Left ventricle myocardium superior (tissue), 1 donor: ENCODE results near the gene OSCP1. TPM values are rescaled to one million over a fixed set of nuclear protein-coding genes. Genes with fewer than 3 reads are reported as not detected.

Experiments used
- total RNA-seq: library from RNA; stranded (reverse); fragmentation: NEBNext Ultra II Directional; extraction: Animal tissue kit (Norgen Biotek cat#: 25700); gene quantifications from one replicate; pipeline ENCODE4 v1.2.1, GENCODE V29; 2021
- donor health status: DM: no; HTN: yes; CAD: no; lungs with severe emphysema.

Gene OSCP1
- total RNA-seq, 1 donor from 2014 or later = 3.8 TPM

Other genes with a start within 250 kb of the OSCP1 start
- 67.9 TPM for gene THRAP3, start 226.0 kb downstream of the OSCP1 start, total RNA-seq
- gene SH3D21, start 144.1 kb downstream of the OSCP1 start, total RNA-seq = 1.1 TPM
- gene EVA1B, start 126.8 kb downstream of the OSCP1 start, total RNA-seq = 10.8 TPM
- gene STK40, start 64.5 kb downstream of the OSCP1 start, total RNA-seq = 78.4 TPM
- 58.7 TPM for gene LSM10, start 52.5 kb downstream of the OSCP1 start, total RNA-seq
- 119 TPM for gene MRPS15, start 13.9 kb upstream of the OSCP1 start, total RNA-seq
- gene CSF3R, start 32.5 kb upstream of the OSCP1 start, total RNA-seq = 6.4 TPM